Activated CD4-positive, CD25-positive, alpha-beta regulatory T cell treated with anti-CD3 and anti-CD28 coated beads, Interleukin-2, amount 50 U/mL, for 24 hours (primary cell): Measurements from ENCODE around the gene ITFG1.
"Not testable (repeated sequence)": the region's sequence is repeated elsewhere in the genome, so short reads cannot be mapped to it uniquely, and the experiment has no call there.

Experiments
- ATAC-seq, 2 donors: fragments of 150-1000 bp; cut with Tn5 transposase; one replicate each; pipeline ENCODE4 v1.10.0; 2021; ENCODE audit warnings: mild to moderate bottlenecking in 1 of 2, moderate library complexity in 1 of 2

The ITFG1 gene

DNA sequence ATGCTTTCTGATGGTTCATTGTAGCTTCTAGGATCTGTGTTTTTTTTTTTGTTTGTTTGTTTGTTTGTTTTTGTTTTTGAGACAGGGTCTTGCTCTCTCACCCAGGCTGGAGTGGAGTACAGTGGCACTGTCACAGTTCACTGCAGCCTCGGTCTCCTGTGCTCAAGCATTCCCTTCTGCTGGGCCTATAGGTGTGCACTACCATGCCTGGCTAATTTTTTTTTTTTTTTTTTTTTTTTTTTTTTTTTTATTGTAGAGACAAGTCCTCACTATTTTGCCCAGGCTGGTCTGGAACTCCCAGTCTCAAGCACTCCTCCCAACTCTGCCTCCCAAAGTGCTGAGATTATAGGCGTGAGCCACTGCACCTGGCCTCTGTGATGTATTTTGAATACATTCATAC, 12.1 kb upstream of the ITFG1 start:
- ATAC-seq, result not testable (repeated sequence)

DNA sequence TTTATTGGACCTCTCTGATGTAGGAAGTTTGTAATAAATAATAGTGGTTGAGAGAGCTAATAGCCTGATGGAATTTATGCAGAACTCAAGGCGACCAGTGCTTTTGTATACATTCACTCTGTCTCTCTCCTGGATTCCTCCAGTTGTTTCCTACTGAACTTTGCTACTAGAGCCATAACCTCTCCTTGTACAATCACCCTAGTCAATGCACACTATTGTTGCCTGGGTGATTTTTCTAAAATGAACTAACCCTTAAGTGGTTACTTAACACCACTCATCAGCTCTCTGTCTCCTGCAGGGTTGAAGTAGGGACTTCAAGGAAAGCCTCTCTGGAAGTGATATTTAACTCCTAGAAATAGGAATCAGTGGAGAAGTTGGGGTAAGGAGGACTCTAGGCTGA, 9.9 kb upstream of the ITFG1 start:
- ATAC-seq, result no peak

DNA sequence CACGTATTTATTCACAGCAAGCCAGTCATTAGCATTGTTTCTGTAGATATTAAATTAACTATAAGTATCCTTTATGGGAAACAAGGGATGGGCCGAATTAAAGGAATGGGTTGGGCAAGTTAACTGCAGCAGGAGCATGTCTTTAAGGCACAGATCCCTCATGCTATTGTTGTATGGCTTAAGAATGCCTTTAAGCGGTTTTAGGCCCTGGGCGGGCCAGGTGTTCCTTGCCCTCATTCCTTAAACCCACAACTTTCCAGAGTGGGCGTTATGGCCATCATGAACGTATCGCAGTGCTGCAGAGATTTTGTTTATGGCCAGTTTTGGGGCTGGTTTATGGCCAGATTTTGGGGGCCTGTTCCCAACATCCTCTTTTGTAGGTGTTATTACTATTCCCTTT, 9.3 kb upstream of the ITFG1 start:
- no peak for ATAC-seq

DNA sequence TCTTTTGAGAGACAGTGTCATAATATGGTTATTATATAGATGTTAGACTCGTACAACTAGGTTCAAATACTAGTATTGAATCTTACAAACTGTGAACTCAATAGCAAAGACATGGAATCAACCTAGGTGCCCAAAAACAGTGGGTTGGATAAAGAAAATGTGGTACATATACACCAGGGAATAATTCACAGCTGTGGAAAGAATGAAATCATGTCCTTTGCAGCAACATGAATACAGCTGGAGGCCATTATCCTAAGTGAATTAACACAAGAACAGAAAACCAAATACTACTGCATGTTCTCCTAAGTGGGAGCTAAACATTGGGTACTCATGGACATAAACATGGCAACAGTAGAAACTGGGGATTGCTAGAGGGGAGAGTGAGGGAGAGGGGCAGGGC, 8.4 kb upstream of the ITFG1 start:
- no peak for ATAC-seq

DNA sequence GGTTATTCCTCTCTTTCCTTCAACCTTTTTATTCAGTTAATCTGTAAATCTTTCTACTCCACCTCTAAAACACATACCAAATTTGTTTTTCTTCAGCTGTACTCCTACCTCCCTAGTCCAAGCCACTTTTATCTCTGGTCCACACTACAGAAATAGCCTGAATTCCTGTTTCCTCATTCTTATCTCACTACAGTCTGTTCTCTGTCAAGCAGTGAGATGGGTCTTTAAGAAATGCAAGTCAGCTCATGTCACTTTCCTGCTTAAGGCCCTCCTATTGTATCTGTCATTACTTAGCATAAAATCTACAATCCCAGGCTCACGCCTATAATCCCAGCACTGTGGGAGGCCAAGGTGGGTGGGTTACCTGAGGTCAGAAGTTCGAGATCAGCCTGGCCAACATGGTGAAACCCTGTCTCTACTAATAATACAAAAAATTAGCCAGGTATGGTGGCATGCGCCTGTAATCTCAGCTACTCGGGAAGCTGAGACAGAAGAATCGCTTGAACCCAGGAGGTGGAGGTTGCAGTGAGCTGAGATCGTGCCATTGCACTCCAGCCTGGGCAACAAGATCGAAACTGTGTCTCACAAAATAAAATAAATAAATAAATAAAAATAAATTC, 7.3 kb upstream of the ITFG1 start:
- ATAC-seq, result not testable (repeated sequence)

DNA sequence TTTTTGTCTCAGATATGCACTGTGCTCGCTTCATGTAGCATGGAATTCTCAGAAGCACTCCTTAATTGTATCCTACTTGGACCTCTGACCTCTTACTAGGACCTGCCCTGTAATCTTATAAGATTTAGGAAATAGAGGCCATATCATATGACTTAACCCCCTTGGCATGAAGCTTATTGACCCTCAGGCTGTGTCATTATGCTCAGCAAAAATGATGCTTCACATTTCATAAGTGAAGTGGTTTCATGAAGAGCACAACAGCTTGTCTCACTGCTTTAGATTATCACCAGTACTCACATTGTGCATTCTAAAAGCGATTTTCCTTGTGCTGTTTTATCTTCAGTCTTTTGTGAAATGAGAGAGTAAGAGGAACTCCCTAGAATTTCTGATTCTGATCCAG, 6.6 kb upstream of the ITFG1 start:
- ATAC-seq, result no peak

DNA sequence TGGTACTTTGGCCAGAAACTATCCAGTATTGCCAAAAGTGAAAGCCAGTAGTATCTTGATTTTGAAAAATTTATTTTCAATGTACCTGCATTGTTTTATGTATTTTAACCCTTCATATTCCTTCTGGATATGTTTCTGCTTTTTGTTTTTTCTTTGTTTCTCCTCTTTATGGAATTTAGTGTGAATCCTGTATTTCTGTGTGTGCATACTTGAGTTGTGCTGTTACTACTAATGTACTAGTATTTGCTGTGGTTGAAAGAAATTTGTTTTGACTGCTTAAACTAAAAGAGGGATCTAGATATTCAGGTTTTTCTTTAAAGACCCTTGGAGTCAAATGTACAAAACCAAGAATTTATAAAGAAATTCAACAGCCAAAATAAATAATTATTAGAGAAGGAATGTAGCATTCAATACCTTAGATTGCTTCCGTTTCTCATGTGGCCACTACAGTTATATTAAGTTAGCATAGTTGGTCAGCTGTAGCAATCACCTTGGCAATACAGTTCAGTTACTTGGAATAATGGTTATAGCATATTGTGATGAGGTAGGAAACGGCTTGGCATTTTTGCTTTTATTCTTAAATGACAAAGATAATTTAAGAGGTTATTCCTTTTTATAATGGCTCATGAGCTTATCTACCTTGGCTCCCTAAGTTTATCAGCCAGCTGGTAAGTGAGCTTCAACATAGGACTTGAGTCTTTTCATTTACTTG, 5.2 kb upstream of the ITFG1 start:
- no peak for ATAC-seq

DNA sequence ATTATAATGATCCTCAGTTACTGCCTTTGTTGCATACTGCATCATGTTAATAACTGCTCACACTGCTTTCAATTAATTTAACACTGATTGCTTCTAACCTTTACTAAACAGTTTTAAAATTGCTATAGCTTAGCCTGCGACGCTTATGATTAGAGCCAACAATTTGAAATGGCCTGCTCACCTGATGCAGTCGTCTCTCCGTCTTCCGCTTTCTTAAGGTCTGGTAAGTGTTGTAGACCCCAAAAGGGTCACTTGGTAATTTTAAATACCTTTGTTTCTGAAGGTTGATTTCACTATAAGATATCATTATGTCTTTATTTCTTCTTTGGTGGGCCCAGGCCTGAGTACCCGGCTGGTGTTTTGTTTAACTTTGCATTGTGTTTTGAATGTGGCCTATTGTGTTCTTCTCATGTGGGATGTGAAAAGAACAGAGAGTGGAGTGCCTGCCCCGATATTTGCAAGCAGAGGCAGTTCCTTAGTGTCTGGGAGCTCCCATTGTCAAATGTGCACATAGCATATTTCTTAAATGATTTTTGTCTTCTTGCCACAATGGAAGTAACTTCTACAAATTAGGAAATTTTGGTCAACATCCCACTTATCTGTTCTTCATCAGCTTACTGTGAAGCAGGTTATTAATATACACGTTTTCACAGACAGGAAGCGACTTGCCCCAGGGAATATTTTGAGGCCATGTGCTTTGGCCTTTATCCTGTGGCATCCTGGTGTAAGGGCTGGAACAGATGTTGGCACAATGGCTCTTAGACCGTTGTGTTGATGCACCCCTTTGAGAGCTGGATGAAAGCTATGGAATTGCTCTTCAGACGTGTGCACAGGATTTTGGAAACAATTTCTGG, 3.1 kb upstream of the ITFG1 start:
- ATAC-seq, result no peak

DNA sequence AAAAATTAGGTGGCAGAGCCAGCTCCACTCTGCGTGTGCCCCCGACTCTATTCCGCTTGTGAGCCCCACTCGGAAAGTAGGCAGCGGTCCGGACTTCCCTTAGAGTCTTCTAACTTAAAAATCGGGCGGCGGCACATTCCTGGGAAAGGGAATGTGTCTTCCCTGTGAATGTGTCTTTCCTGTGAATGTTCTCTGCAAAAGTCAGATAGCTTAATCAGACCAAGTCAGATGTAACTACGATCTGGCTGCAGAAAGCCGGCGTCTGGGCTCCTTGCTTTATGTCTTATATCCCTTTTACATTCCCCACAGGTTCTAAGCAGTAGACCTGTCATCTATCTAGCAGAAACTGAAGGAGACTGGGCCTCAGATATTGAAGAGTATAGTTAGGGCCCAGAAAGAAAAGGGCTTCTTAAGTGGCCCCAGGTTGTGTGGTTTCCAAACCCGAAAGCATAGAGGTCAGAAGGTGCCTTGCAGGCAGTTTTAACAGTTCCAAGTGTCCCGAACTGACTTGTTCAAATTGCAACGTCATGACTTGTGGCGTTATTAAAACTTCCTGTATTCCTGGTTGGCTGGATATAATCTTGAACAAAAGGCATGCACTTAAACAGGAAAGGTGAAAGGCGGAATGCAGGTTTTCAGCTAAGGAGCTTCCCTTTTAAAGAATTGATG, 869 bp upstream of the ITFG1 start:
- peak; percentile 14 to 22 for ATAC-seq

DNA sequence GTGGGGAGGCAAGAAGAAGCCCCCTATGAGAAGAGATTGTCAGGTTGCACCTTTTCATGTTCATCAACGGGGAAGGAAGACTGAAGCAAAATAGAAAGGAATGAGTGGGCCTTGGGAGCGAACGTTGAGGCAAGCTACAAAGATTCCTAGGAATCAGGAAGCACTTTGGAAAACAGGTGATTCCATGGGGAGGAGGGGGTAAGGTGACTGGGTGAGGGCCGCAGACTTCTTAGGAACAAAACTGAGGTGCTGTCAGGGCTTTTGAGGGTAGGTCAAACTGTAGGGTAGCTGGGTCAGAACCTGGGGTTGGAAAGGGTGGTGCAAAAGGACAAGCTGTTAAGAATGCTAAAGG, 528 bp downstream of the ITFG1 start:
- no peak for ATAC-seq

DNA sequence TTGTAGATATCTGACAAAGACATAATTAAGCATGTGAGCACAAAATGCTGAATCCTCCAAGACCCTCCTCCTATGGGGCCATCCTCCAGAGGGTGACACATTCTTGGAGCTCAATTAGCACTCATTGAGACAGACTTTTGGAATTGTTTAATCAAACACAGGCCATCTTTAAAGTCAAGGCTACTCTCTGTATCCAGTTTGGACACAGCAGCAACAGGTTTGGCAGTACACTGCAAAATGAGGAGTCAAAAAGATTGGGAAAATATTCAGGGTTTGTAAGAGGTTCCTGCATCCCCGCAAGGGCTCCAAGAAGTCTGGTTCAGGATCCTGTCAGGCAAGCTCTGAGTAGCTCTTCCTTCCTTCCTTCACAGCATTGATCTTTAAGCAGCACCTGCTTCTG, 1.3 kb downstream of the ITFG1 start:
- ATAC-seq, result no peak

DNA sequence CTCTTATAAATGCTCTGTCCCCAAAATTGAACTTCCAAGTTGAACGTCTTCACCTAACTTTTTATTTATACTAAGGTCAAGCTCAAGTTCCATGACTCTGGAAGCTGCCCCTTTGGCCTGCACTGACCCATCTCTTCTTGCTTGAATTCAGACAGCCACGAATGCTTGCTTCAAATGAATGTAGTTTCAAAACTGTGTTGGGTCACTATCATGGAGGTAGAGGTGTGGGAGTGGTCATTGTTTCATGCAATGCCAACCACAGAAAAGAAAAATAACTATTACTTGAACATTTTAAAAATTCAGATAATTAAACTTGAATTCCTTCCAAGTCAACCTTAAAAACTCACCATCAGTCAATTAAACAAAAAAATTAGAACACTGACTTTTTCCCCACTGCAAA, 2.5 kb downstream of the ITFG1 start:
- no peak for ATAC-seq

DNA sequence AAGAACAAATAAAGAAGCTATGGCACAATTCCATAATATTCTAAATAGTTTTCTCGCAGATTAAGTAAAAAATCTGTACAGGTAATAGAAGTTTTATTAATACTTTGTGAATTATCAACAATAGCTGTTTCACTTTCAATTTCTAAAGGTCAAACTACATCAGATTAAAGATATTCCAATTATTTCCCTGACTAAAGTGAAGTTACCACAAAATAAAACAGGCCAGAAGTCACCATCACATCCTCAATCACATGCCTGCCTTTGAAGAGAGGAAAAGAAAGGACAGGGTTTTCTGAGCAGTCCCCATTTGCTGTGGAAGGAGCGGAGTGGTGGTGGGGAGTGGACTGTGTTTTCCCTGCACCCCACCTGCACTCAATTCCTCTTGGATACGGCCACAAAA, 11.1 kb downstream of the ITFG1 start:
- ATAC-seq, result no peak

DNA sequence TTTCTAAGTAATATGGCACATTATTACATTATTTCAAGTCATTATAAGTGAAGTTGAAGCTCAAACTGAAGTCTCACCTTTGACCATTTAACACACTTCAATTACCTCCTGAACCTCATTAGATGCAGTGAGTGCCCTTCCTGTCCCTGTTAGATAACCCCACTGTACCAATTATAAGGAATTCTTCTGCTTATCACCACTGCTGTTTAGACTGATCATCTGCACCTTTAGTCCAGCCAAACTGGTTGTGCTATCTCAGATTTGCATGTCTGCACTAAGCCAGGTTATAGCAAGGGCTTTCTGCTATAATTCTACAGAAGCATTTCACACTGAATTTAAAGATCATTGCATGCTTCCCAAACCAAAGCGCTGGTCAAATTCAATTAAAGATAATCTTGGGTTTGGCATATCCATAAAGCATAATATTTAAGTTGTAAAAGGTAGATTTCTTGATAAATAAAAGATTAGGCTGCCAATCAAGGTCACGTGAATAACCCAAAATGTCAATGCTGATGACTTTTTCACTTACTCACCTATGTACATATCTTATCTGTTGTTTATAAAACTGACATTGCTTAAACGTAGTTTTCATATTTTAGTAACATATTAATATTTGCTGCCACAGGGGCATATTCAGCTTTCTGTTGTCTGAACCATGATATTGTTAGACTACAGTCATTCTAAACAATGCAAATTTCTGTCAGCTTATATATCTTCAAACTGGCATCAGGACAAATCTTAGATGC, 11.9 kb downstream of the ITFG1 start:
- no peak for ATAC-seq

DNA sequence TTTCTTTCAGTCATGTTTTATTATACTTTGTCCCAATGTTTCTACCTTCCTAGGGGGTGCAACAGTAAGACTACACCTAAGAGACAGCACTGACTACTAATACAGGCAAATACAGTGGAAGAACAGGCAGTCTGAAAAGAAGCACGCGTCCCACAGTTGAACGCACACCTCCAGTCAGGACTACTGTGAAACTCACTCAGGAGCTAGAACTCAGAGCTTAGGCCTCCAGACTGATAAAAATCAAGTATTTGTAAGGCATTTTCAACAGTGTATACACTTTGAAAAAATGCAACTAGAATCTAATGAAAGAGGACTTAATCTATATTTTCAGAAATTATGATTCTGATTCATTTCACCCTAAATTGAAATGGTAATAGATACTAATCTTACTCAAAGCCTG, 14.4 kb downstream of the ITFG1 start:
- ATAC-seq, result no peak

DNA sequence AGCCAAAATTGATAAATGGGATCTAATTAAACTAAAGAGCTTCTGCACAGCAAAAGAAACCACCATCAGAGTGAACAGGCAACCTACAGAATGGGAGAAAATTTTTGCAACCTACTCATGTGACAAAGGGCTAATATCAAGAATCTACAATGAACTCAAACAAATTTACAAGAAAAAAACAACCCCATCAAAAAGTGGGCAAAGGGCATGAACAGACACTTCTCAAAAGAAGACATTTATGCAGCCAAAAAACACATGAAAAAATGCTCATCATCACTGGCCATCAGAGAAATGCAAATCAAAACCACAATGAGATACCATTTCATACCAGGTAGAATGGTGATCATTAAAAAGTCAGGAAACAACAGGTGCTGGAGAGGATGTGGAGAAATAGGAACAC, 18.0 kb downstream of the ITFG1 start:
- not testable (repeated sequence) for ATAC-seq

DNA sequence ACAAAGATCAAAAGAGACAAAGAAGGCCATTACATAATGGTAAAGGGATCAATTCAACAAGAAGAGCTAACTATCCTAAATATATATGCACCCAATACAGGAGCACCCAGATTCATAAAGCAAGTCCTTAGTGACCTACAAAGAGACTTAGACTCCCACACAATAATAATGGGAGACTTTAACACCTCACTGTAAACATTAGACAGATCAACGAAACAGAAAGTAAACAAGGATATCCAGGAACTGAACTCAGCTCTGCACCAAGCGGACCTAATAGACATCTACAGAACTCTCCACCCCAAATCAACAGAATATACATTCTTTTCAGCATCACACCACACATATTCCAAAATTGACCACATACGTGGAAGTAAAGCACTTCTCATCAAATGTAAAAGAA, 20.8 kb downstream of the ITFG1 start:
- ATAC-seq, result not testable (repeated sequence)

DNA sequence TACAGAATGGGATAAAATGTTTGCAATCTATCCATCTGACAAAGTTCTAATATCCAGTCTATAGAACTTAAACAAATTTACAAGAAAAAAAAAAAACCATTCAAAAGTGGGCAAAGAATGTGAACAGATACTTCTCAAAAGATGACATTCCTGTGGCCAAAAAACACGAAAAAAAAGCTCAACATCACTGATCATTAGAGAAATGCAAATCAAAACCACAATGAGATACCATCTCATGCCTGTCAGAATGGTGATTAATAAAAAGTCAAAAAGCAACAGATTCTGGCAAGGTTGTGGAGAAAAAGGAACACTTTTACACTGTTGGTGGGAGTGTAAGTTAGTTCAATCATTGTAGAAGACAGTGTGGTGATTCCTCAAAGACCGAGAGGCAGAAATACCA, 26.6 kb downstream of the ITFG1 start:
- not testable (repeated sequence) for ATAC-seq

DNA sequence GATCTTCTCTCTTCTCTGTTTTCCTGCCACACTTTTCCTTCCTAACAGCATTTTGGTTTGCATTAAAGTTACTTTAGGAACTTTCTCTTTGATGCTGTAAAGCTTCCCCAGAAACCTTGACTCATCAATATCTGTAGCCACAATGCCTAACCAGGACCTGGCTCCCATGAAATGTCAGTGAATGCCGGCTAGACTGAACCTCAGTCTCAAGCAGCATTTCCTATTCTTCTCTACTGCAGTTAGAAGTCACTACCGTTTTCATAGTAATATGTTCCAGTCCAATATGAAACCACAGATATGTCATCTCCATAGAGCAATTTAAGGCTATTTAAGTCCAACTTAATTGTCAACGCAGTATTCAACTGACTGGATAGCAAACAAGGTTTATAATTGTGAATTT, 28.9 kb downstream of the ITFG1 start:
- ATAC-seq, result peak in 1 of 2 donors; percentile 17

DNA sequence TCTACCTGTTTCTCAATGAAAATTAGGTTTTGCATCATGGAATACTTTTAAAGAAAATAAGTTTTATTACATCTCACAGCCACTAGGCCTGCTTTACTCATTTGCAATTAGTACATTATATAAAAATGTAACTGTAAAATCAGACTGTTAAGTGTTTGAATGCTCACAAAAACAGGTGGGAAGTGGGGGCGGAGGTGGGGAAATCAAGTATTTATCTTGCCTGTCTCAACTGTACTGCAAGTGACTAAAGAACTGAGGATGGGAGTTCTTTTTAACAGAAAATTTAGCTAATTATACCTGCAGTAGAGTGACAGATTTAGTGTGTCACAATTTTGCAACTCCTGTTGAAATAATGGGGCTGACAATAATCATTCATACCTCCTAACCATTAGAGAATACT, 34.1 kb downstream of the ITFG1 start:
- no peak for ATAC-seq

DNA sequence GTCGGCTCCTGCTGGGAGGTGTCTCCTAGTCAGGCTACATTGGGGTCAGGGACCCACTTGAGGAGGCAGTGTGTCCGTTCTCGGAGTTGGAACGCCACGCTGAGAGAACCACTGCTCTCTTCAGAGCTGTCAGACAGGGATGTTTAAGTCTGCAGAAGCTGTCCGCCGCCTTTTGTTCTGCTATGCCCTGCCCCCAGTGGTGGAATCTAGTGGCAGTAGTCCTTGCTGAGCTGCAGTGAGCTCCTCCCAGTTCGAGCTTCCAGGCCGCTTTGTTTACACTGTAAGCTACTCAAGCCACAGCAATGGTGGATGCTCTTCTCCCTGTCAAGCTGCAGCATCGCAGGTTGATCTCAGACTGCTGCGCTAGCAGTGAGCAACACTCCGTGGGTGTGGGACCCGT, 36.0 kb downstream of the ITFG1 start:
- ATAC-seq, result no peak

DNA sequence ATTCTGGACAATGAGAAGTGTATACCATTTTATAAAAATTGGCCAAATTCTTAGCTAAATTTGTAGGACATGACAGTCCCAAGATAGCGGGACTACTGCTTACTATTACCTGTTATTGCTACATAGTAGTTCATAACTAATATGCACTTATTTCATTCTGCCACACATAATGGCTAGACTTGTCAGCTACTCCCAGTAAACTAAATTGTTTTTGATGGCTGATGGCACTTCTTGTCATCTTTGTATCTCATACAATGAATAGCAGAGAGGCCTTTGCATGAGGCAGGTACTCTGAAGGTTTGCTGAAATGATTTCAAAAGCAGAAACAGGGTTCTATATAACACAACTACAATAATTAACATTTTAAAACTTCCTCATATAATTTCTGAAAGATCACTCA, 44.0 kb downstream of the ITFG1 start:
- no peak for ATAC-seq

DNA sequence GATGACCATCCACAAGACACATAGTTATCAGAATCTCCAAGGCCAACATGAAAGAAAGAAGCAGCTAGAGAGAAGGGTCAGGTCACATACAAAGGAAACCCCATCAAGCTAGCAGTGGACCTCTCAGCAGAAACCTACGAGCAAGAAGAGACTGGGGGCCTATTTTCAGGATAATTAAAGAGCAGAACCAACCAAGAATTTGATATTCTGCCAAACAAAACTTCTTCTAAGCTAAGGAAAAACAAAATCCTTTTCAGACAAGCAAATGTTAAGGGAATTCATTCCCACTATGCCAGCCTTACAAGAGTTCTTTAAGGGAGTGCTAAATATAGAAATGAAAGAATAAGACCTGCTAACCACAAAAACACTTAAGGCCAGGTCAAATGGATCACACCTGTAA, 47.8 kb downstream of the ITFG1 start:
- no peak for ATAC-seq
